Measurements from ENCODE around the gene LHX4.

The LHX4 gene

DNA sequence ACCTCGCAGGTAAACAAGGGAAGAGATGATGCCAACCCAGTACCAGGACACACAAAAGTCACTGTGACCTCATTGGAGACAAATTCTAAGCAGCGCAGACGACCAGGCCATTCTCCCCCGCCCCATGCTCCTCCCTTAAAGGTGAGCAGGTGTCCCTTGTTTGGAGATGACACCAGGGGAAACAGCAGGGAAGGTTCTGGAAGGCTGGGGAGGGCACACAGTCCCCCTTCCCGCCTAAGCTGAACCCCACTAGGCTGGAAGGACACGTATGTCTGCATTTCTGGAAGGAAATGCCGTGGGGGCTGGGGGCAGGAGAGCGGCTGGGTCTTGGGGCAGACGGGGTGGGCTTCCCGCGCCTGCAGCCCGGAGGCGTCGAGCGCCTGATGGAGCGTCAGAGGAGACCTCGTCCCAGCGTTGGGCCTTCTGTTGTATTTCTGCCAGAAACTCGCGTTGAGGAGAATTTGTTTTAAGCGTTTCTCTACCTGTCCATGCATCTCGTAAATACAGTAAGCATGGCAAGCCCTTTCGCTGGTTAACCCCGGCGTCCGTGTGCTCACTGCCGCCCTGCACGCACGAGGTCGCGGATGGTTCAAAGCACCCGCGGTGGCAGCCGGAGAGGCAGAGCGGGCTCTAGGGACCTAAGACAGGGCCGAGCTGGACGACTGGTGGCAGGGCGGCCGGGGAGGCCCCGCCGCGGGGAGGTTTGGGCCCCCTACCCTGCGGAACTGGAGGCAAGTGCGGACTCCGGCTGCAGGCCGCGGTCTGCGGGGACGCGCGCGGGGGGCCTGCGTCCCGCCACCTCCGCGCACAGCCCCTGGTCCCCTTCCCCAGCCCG is 1.2 kb upstream of the LHX4 start:
- no peak for DNase-seq

DNA sequence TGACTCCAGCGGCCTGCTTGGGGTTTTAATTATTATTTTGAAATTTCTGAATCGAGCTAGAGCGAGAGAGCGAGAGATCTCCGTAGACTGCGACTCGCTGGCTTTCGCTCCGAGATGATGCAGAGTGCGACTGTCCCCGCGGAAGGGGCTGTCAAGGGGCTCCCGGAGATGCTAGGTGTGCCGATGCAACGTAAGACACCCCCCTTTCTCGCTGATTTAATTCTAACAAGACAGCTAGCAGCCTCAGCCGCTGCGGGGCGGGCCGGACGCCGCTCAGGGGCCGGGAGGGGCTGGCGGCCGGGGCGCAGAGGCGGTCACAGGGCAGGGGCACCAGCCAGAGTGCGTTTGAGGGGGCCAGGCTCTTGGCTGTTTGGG is 339 bp downstream of the LHX4 start:
- no peak for DNase-seq

- DNase-seq = no peak
Observed at GRCh38 chr1:180230791-180231505, 884 bp downstream of the LHX4 start.

DNA sequence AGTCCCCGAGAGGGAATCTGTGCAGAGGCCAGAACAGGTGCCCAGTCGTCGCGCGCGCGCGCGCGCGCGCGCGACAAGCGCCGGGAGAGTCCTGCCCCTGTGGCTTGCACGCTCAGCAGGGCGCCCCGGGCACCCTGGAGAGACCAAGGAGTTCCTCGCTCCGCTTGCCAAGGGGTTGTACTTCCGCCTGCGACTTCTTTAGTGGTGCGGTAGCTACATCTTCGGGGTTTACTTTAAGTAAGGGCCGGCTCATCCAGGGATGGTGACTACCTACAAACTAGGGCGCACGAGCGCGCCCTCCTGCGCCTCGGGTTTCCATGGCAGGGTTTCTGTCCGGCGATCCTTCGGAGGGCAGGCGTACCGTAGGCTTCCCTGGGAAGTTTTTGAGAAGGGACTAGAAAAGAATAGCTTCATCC is 1.4 kb downstream of the LHX4 start:
- no peak for DNase-seq

- DNase-seq = no peak
Observed at GRCh38 chr1:180231936-180232335, 1.9 kb downstream of the LHX4 start.

DNA sequence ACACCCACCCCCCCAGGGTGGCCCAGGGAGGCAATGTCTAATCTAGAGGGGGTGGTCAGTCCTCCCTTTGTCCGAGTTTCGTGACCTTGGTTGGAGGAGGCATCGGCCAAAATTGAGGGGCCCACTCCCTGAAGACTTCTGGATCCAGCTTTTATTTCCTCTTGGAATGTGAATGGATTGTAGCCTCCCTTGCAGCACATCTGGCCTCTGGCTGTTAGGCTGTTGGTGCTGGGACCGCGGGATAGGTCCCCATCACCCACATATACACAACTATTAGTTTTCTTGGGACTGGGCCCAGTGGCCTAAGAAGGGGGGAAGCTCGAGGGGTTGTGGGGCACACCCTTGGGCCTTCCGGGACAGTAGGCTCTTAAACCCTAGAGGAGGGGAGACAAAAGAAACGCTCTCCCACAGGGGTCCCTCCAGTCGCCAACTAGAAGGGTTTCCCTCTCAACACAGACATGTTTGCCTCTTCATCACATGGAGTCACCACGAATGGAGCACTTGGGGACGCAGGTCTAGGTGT is 2.5 kb downstream of the LHX4 start:
- no peak for DNase-seq

DNA sequence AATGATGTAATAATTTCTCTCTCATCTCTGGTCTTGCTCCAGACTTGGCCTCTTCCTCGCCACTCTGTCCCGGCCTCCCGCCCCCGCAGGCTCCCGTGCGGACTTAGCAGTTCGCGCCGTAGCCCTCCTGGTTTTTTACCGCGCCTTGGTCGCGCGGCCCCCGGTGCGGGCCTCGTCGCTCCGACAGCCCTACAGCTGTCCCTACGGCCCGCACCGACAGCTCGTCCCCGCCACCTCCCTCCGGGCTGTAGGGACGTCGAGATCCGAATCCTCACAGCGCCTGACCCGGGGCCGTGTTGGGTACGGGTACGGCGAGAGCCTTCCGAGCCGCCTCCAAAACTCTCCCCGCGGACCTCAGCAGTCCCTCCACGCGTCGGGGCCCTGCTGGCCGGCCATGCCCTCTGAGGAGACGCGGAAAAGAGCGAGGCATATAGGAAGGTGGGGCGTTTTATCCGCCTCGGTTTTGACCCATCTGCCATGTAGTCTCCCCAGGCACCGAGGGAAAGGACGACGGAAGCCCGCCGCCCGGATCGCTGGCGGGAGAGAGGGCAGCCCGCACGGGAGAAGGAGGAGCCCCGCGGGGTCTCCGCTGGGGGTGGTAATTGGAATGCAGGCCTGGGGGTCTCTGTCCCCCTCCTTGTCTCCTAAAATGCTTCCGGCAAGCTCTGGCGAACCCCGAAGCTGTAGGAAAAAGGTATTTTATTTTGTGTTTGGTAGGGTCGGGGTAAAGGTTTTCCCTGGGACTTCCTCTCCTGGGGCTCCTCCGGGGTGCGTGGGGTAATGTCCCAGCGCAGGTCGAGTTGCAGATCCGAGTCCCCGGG is 3.3 kb downstream of the LHX4 start:
- no peak for DNase-seq

GRCh38 chr1:180234369-180235076 is 4.5 kb downstream of the LHX4 start:
- no peak for DNase-seq

- DNase-seq = no peak
Observed at GRCh38 chr1:180235077-180235501, 5.0 kb downstream of the LHX4 start.

- DNase-seq = no peak
Observed at GRCh38 chr1:180235502-180236239, 5.6 kb downstream of the LHX4 start.

DNA sequence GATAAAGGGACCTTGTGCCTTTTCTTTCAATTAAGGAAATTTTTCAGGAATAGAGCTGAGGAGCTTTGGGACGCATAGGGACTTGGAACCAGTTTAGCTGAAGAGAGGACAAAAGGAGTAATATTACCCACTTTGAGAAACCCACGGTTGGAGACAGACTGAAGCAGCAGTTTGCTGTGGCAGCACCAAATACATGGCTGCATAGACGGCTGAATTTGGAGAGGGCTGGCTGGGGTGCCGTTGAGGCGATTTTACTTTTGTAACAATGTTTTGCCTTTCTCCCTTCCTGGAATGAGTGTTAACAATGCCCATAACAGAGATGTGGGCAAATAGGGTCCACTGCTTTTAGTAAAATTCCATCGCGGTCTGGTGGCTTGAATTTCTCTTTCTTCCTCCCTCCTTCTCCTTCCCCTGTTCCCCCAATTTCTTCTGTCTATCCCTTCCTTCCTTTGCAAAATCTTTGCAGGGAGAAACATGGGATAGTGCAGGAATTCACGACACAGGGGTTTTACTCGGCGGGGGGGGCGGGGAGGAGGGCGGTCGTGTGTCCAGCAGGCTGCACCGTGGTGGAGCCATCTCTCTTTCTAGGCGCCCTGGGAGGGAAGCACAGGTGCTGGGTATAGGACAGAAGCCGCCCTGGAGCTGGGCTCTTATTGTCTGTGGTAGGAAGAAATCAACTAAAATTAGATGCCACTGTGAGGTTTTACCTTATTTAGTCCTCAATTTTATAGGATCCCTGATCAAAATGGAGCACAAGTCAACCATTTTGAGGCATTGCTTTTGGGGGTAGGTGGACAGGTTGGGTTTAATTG is 6.8 kb downstream of the LHX4 start:
- no peak for DNase-seq

GRCh38 chr1:180237869-180238476 is 7.9 kb downstream of the LHX4 start:
- DNase-seq = no peak

DNA sequence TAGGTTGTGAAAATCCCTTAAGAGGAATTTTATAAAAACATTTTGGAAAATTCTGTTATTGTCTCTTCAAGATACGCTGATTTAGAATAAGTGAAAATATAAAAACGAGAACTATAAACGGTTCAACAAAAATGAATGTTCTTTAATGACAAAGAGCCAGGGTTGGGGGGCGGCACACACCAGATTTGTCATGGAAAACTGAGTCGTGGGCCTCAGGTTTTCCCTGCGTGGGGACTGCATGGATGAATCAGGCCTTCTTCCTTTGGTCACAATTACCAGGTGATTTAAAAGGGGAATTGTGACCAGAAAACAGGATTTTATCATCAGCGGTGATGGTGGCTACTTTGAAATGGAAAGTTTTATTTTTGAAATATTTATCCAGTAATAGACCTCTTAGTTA is 8.6 kb downstream of the LHX4 start:
- DNase-seq = no peak

GRCh38 chr1:180239145-180240096 is 9.4 kb downstream of the LHX4 start:
- DNase-seq = no peak

- DNase-seq = no peak
Observed at GRCh38 chr1:180241716-180242544, 11.9 kb downstream of the LHX4 start.

GRCh38 chr1:180243517-180244221 is 13.6 kb downstream of the LHX4 start:
- DNase-seq = no peak

GRCh38 chr1:180244840-180245239 is 14.8 kb downstream of the LHX4 start:
- DNase-seq = no peak

DNA sequence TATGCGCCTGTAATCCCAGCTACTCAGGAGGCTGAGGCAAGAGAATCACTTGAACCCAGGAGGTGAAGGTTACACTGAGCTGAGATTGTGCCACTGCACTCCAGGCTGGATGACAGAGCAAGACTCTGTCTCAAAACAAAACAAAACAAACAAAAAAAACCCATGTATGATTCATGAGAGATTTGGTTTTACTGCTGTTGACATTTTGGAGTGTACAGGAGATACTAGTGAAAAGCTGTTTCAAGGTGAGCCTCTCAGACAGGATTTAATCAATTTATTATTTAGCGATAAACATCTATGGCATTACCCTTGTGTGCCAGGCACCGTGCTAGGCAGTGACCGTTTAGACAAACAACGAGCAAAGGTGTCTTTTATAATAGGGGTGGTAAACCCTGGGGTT is 16.5 kb downstream of the LHX4 start:
- DNase-seq = no peak

All from stimulated activated CD4-positive, alpha-beta T cell treated with anti-CD3 and anti-CD28 coated beads, Interleukin-1b, Interleukin-23, amount 100 ng/mL, for 48 hours (primary cell).